Stimulated activated CD4-positive, alpha-beta T cell treated with anti-CD3 and anti-CD28 coated beads, Interleukin-12 subunit alpha, Interleukin-12 subunit beta, amount 100 ng/mL, for 4 hours (primary cell): ENCODE measurements around the gene CLDN19.
"Not testable (repeated sequence)": the region's sequence is repeated elsewhere in the genome, so short reads cannot be mapped to it uniquely, and the experiment has no call there.

Source experiments
- DNase-seq: peaks from one replicate; pipeline ENCODE4 v3.0.0-alpha.2; 2020

CLDN19 gene

GRCh38 chr1:42759114-42759513 lies 19.1 kb upstream of the CLDN19 start:
- no peak for DNase-seq

GRCh38 chr1:42758641-42759040 lies 18.6 kb upstream of the CLDN19 start:
- no peak for DNase-seq

GRCh38 chr1:42757892-42758275 lies 17.8 kb upstream of the CLDN19 start:
- DNase-seq: no peak

GRCh38 chr1:42756956-42757891 lies 17.2 kb upstream of the CLDN19 start:
- DNase-seq: no peak

- no peak for DNase-seq
Observed at GRCh38 chr1:42753070-42753469, 13.0 kb upstream of the CLDN19 start.

- DNase-seq: no peak
Observed at GRCh38 chr1:42752284-42752683, 12.2 kb upstream of the CLDN19 start.

- DNase-seq: not testable (repeated sequence)
Observed at GRCh38 chr1:42751511-42752070, 11.6 kb upstream of the CLDN19 start.

- DNase-seq: no peak
Observed at GRCh38 chr1:42750041-42750440, 10.0 kb upstream of the CLDN19 start.

GRCh38 chr1:42748461-42749410 lies 8.7 kb upstream of the CLDN19 start:
- no peak for DNase-seq

GRCh38 chr1:42748021-42748420 lies 8.0 kb upstream of the CLDN19 start:
- no peak for DNase-seq

- DNase-seq: peak; percentile 50
Observed at GRCh38 chr1:42747125-42747524, 7.1 kb upstream of the CLDN19 start.

GRCh38 chr1:42746436-42747105 lies 6.5 kb upstream of the CLDN19 start:
- DNase-seq: no peak

GRCh38 chr1:42745851-42746250 lies 5.8 kb upstream of the CLDN19 start:
- no peak for DNase-seq

GRCh38 chr1:42744148-42744413 lies 4.0 kb upstream of the CLDN19 start:
- no peak for DNase-seq

- no peak for DNase-seq
Observed at GRCh38 chr1:42743317-42744147, 3.5 kb upstream of the CLDN19 start.

GRCh38 chr1:42742617-42743316 lies 2.7 kb upstream of the CLDN19 start:
- no peak for DNase-seq

GRCh38 chr1:42742141-42742540 lies 2.1 kb upstream of the CLDN19 start:
- DNase-seq: no peak

GRCh38 chr1:42741706-42742105 lies 1.7 kb upstream of the CLDN19 start:
- no peak for DNase-seq

GRCh38 chr1:42740851-42741580 lies 980 bp upstream of the CLDN19 start:
- DNase-seq: no peak

- no peak for DNase-seq
Observed at GRCh38 chr1:42738678-42739226, 1.3 kb downstream of the CLDN19 start.
